A549 (cell line): ENCODE measurements around the gene RRP9. TPM values are rescaled to one million over a fixed set of nuclear protein-coding genes. Genes with fewer than 3 reads are reported as not detected.

ENCODE experiments used
- ATAC-seq, 2 experiments: fragments of 200-7000 bp in 1 of 2; fragments of >200 bp in 1 of 2; cut with Nextera tagmentation in 1 of 2; cut with Tn5 transposase in 1 of 2; 3 replicates each; pipeline versions ENCODE4 v1.8.0 to v1.9.1; 2018 to 2020; ENCODE audit warnings: mild to moderate bottlenecking in 1 of 2, moderate library complexity in 1 of 2
- CTCF ChIA-PET: fragments of 300-600 bp; sonication (Branson Sonifier 250); formaldehyde crosslinking; extraction: SDS; loops from one replicate; lab custom pipeline; 2021; ENCODE audit warnings: antibody characterized with exemption, inconsistent platforms; lab: Yijun Ruan, JAX
- POLR2A ChIA-PET: fragments of 350-600 bp; formaldehyde crosslinking; extraction: SDS; loops from one replicate; lab custom pipeline; 2021; ENCODE audit warnings: antibody characterized with exemption, inconsistent platforms; lab: Yijun Ruan, JAX
- DNase-seq, 2 experiments: peaks; one replicate each; pipeline versions ENCODE4 v3.0.0 to v3.0.0-alpha.2; 2011 to 2016; ENCODE audit warnings: low read depth in 1 of 2, low spot score in 1 of 2
- FAIRE-seq: peaks from 2 replicates; lab custom pipeline; 2011; peaks lifted over from hg19 to GRCh38; lab: Jason Lieb, UNC
- H3K27ac ChIP-seq, 2 experiments: fragments of >200 bp; sonication (Bioruptor Twin); formaldehyde crosslinking; 3 replicates each; pipeline ENCODE4 v1.5.1; 2016 to 2017
- H3K4me1 ChIP-seq: fragments of >200 bp; sonication (Bioruptor Twin); formaldehyde crosslinking; 3 replicates; pipeline ENCODE4 v1.6.1; 2016
- H3K4me2 ChIP-seq: fragments of >200 bp; sonication (Bioruptor Twin); formaldehyde crosslinking; 3 replicates; pipeline ENCODE4 v1.6.1; 2016
- H3K4me3 ChIP-seq: fragments of >200 bp; sonication (Bioruptor Twin); formaldehyde crosslinking; 3 replicates; pipeline ENCODE4 v1.5.1; 2016
- H3K9me3 ChIP-seq: fragments of >200 bp; sonication (Bioruptor Twin); formaldehyde crosslinking; 3 replicates; pipeline ENCODE4 v1.6.1; 2016
- EHMT2 ChIP-seq: fragments of 200-600 bp; sonication (generic); IDR thresholded peaks from 2 replicates; pipeline ENCODE4 v1.6.1; 2016; ENCODE audit warnings: antibody characterized with exemption, low read depth, mild to moderate bottlenecking, moderate library complexity
- GATA3 ChIP-seq: IDR thresholded peaks from 2 replicates; pipeline ENCODE4 v1.6.1; 2012; ENCODE audit warnings: borderline replicate concordance
- HDAC2 ChIP-seq: fragments of 200-600 bp; sonication (generic); IDR thresholded peaks from 2 replicates; pipeline ENCODE4 v1.6.1; 2016
- KDM1A ChIP-seq: fragments of 200-600 bp; sonication (generic); IDR thresholded peaks from 2 replicates; pipeline ENCODE4 v1.6.1; 2016; ENCODE audit warnings: low read depth, mild to moderate bottlenecking
- KDM5A ChIP-seq: fragments of 200-600 bp; sonication (generic); IDR thresholded peaks from 2 replicates; pipeline ENCODE4 v1.6.1; 2016; ENCODE audit warnings: antibody characterized with exemption, mild to moderate bottlenecking
- NFE2L2 ChIP-seq: fragments of 150-350 bp; conservative IDR thresholded peaks from 2 replicates; pipeline ENCODE4 v1.6.1; 2014; ENCODE audit warnings: low read length
- PHF8 ChIP-seq: fragments of 200-600 bp; sonication (generic); IDR thresholded peaks from 2 replicates; pipeline ENCODE4 v1.6.1; 2016; ENCODE audit warnings: low read depth, mild to moderate bottlenecking, antibody characterized with exemption, moderate library complexity, borderline replicate concordance
- POLR2A ChIP-seq: IDR thresholded peaks from 2 replicates; pipeline ENCODE4 v1.6.1; 2012; ENCODE audit warnings: mild to moderate bottlenecking, low read length
- RAD21 ChIP-seq, 2 experiments: fragments of >200 bp in 1 of 2; sonication (Bioruptor Twin) in 1 of 2; formaldehyde crosslinking in 1 of 2; IDR thresholded peaks in 1 of 2; conservative IDR thresholded peaks in 1 of 2; 2 replicates in 1 of 2; 3 replicates in 1 of 2; pipeline ENCODE4 v1.6.1; 2012 to 2018; ENCODE audit warnings: inconsistent platforms in 1 of 2
- RARB ChIP-seq: fragments of 250-450 bp; sonication (Bioruptor Pico); IDR thresholded peaks from 2 replicates; pipeline ENCODE4 v1.8.0; 2021; ENCODE audit warnings: mild to moderate bottlenecking, moderate library complexity
- RNF2 ChIP-seq: fragments of 200-600 bp; sonication (generic); IDR thresholded peaks from 2 replicates; pipeline ENCODE4 v1.6.1; 2016; ENCODE audit warnings: low read depth, mild to moderate bottlenecking, antibody characterized with exemption, moderate library complexity, borderline replicate concordance
- SMC3 ChIP-seq: fragments of >200 bp; sonication (Bioruptor Twin); formaldehyde crosslinking; IDR thresholded peaks from 3 replicates; pipeline ENCODE4 v1.6.1; 2018; ENCODE audit warnings: inconsistent platforms
- WGBS: methylation state at CpG from one replicate; pipeline ENCODE4 v1.1.6; 2017; ENCODE audit errors: missing lambda C conversion rate; 5-methylcytosine and 5-hydroxymethylcytosine counted together
- polyA plus RNA-seq, 4 experiments: library from polyadenylated mRNA; depleted of rRNA in 3 of 4; stranded (reverse); fragments of >200 nt; fragmentation: RNase III in 1 of 4; extraction: RNeasy Plus Mini Kit Qiagen cat#74134 plus additional on column Dnase treatment in 1 of 4; gene quantifications; 2 replicates in 3 of 4; 3 replicates in 1 of 4; pipeline ENCODE4 v1.2.3, GENCODE V29; 2011 to 2017
- TF ChIP-seq, protein P1 (sequence below): fragments of >200 bp; sonication (Bioruptor Twin); formaldehyde crosslinking; IDR thresholded peaks from 3 replicates; pipeline ENCODE4 v1.5.1; 2016
- TF ChIP-seq, protein P2 (sequence below): fragments of 250-450 bp; sonication (Bioruptor Pico); IDR thresholded peaks from 2 replicates; pipeline ENCODE4 v1.5.0; 2020; ENCODE audit warnings: low read depth, mild to moderate bottlenecking, moderate library complexity

The RRP9 gene
- polyA plus RNA-seq, 2 of the 4 experiments (the other 2 are of a cell fraction): 17.0 to 34.3 TPM

DNA sequence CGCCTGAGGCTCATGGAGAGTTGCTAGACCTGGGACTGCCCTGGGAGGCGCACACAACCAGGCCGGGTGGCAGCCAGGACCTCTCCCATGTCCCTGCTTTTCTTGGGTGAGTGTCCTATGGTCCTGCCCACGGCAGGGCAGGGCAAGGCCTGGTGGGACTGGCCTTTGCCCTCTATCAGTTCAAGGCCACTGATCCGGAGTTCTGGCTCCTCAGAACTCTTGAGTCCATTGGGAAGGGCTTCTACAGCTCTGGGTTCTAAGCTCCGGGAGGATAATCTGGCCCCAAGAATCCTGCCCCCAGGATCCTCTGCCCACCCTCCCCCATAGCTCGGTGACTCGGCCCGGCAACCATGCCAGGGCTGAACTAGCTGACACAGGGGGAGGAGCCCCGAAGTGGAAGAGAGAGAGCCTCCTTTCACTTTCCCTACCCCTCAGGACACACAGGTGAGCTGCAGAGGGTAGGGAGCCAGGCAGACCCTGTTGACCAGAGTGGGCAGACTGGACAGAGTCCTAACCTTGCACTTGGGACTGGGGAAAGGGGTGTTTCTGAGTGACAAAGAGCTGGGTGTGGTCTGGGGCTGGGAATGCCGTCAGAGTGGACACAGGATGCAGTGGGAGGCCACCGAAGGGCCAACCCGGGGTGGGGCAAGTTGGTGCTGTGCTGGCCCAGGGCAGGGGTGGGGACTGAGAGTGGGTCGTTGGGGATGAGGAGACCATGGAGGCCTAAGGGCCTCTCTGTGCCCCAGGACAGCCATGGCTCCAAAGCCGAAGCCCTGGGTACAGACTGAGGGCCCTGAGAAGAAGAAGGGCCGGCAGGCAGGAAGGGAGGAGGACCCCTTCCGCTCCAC, 1.1 kb upstream of the RRP9 start:
- H3K27ac ChIP-seq: peak overlapping the region; percentile 97 to 100
- H3K4me1 ChIP-seq: peaks cover 21% of the 10 kb centered on the region
- peak overlapping the region; percentile 100 for H3K4me2 ChIP-seq
- peak; percentile 36 for TF ChIP-seq POLR2A
- TF ChIP-seq GATA3: no peak
- WGBS: 25% methylated on average over 8 of the region's 17 CpGs
- no peak for FAIRE-seq
- no peaks in the 10 kb centered on the region for H3K9me3 ChIP-seq
- peak overlapping the region; percentile 60 for H3K4me3 ChIP-seq
- ATAC-seq: peak; percentile 48 to 54
- DNase-seq: peak; percentile 60 to 82
- ChIA-PET POLR2A (interaction anchor here (0.7 to 2.8 kb wide), 5 partner anchors 27 to 53 kb away, joined by 3 to 28 read pairs (median 6); partner anchors contain the start of genes ABHD14A, ABHD14B and RPL29), CTCF (interaction anchor here (0.7 to 5.9 kb wide), 21 partner anchors 8 to 649 kb away, joined by 3 to 59 read pairs (median 5); partner anchors contain the start of genes ABHD14A, ABHD14B, ACY1 and DUSP7)

DNA sequence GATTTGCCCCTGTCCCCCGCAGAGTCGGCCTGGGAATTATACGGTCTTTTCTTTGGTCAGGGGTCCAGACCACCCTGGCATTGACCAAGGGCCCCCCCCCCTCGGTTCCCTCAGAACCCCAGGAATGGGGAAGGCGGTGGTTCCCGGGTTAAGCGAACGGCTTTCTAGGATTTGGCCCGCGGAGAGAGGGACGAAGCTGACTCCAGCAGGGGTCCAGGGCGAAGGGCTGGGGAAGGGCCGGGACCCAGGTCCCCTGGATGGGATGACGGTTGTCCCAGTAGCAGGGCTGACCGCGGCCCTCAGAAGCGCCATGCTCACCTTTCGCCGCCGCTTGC, 274 bp downstream of the RRP9 start:
- CTCF ChIA-PET: interaction anchor here (0.6 to 5.9 kb wide), 27 partner anchors 9 to 259 kb away, joined by 3 to 59 read pairs (median 4); partner anchors contain the start of genes ABHD14A, ABHD14B, ACY1 and DUSP7
- ATAC-seq: no peak; a peak in 1 of 6 replicates
- H3K4me2 ChIP-seq: peak overlapping the region; percentile 97
- H3K4me1 ChIP-seq: peaks cover 21% of the 10 kb centered on the region
- no peak for FAIRE-seq
- POLR2A ChIA-PET: interaction anchor here (0.7 to 2.8 kb wide), 6 partner anchors 20 to 54 kb away, joined by 3 to 28 read pairs (median 4); partner anchors contain the start of genes ABHD14A, ABHD14B and RPL29
- TF ChIP-seq PHF8 (peak; percentile 59; the same call in 1 of the 2 replicates), RAD21 (conservative IDR thresholded peaks at IDR 0.05 in 1 of 2, IDR thresholded peaks at IDR 0.05 in 1 of 2) (no peak)
- TF ChIP-seq, all 56 proteins: peak for 1
- Histone ChIP-seq H3K4me3 (peak overlapping the region; percentile 92), H3K9me3 (no peaks in the 10 kb centered on the region), H3K27ac (peak overlapping the region; percentile 83 to 96)
- WGBS: no CpG with 5 or more reads among the region's 20 CpGs
- no peak for DNase-seq

DNA sequence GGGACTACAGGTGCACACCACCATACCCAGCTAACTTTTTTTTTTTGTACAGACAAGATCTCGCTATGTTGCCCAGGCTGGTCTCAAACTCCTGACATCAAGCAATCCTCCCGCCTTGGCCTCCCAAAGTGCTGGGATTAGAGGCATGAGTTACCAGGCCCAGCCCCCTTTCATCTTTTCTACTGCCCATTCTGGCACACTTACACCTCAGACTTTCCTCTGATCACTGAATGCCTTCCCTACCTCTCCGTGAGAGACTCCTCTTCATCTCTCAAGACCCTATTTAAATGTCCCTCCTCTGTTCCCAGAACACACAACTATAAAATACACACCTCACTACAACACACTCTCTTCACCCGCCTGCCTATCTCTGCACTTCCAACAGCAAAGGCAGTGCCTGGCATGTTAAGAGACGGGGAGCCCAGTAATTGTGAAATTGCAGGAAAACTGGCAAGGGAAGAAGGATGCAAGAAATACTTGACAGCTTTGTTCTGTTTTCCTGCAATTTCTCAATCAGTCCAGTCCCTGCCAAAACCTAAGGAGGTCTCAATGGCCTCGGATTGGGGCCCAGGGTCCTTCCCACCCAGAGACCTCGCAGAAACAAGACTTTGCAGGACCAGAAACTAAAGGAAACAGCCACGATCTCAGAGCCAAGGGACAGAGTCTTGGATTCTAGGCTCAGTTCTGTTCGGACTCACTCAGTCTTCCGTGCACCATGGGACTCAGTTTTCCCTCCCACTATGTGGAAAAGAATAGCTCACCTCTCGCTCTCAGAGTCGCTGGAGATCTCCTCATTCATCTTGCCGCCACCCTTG, 849 bp downstream of the RRP9 start:
- Histone ChIP-seq H3K9me3 (no peaks in the 10 kb centered on the region), H3K27ac (peak overlapping the region; percentile 83 to 96), H3K4me2 (peak overlapping the region; percentile 97), H3K4me1 (peaks cover 21% of the 10 kb centered on the region), H3K4me3 (peak overlapping the region; percentile 92)
- ChIA-PET CTCF (interaction anchor here (0.6 to 5.9 kb wide), 25 partner anchors 9 to 259 kb away, joined by 3 to 59 read pairs (median 4); partner anchors contain the start of genes ABHD14A, ABHD14B, ACY1 and DUSP7), POLR2A (interaction anchor here (0.7 to 2.8 kb wide), 6 partner anchors 19 to 55 kb away, joined by 3 to 28 read pairs (median 4); partner anchors contain the start of genes ABHD14A, ABHD14B and RPL29)
- 32% methylated on average over 13 of the region's 13 CpGs for WGBS
- TF ChIP-seq RNF2 (no peak), NFE2L2 (no peak), KDM1A (no peak), EHMT2 (no peak), RARB (CRISPR knock-in tag) (no peak), SMC3 (no peak), KDM5A (no peak), HDAC2 (no peak)
- TF ChIP-seq, protein P1, sequence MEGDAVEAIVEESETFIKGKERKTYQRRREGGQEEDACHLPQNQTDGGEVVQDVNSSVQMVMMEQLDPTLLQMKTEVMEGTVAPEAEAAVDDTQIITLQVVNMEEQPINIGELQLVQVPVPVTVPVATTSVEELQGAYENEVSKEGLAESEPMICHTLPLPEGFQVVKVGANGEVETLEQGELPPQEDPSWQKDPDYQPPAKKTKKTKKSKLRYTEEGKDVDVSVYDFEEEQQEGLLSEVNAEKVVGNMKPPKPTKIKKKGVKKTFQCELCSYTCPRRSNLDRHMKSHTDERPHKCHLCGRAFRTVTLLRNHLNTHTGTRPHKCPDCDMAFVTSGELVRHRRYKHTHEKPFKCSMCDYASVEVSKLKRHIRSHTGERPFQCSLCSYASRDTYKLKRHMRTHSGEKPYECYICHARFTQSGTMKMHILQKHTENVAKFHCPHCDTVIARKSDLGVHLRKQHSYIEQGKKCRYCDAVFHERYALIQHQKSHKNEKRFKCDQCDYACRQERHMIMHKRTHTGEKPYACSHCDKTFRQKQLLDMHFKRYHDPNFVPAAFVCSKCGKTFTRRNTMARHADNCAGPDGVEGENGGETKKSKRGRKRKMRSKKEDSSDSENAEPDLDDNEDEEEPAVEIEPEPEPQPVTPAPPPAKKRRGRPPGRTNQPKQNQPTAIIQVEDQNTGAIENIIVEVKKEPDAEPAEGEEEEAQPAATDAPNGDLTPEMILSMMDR: no peak
- TF ChIP-seq, protein P2, sequence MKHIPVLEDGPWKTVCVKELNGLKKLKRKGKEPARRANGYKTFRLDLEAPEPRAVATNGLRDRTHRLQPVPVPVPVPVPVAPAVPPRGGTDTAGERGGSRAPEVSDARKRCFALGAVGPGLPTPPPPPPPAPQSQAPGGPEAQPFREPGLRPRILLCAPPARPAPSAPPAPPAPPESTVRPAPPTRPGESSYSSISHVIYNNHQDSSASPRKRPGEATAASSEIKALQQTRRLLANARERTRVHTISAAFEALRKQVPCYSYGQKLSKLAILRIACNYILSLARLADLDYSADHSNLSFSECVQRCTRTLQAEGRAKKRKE (CRISPR knock-in tag): no peak
- ATAC-seq: no peak
- FAIRE-seq: no peak
- no peak for DNase-seq
